DOHH2 (cell line): ENCODE data around the gene IPO13.

Experiments used
- H3F3A ChIP-seq: fragments of 200-600 bp; sonication (generic), shearing (Covaris generic); 2 replicates; pipeline ENCODE4 v1.6.0; 2016; ENCODE audit warnings: antibody characterized with exemption, mild to moderate bottlenecking; ENCODE audit not compliant: control insufficient read depth, insufficient read depth
- H3K27ac ChIP-seq: fragments of 200-600 bp; sonication (generic); 2 replicates; pipeline ENCODE4 v1.5.1; 2014; ENCODE audit warnings: low read depth, mild to moderate bottlenecking, low read length, moderate library complexity
- H3K27me3 ChIP-seq: fragments of 200-600 bp; sonication (generic); 2 replicates; pipeline ENCODE4 v1.6.1; 2014; ENCODE audit warnings: mild to moderate bottlenecking, low read length, mixed read lengths; ENCODE audit not compliant: control insufficient read depth
- H3K36me3 ChIP-seq: fragments of 200-600 bp; sonication (generic); 2 replicates; pipeline ENCODE4 v1.6.1; 2014; ENCODE audit warnings: mild to moderate bottlenecking, low read length, moderate library complexity, mixed read lengths; ENCODE audit not compliant: control insufficient read depth
- H3K4me1 ChIP-seq: fragments of 200-600 bp; sonication (generic); 2 replicates; pipeline ENCODE4 v1.6.1; 2014; ENCODE audit warnings: mild to moderate bottlenecking, low read length, mixed read lengths; ENCODE audit not compliant: control insufficient read depth
- H3K4me2 ChIP-seq: fragments of 200-600 bp; sonication (generic); 2 replicates; pipeline ENCODE4 v1.6.0; 2014; ENCODE audit warnings: mild to moderate bottlenecking, low read length, moderate library complexity
- H3K4me3 ChIP-seq: fragments of 200-600 bp; sonication (generic); 2 replicates; pipeline ENCODE4 v1.5.1; 2014; ENCODE audit warnings: mild to moderate bottlenecking, low read length, mixed read lengths
- H3K79me2 ChIP-seq: fragments of 200-600 bp; sonication (generic); 2 replicates; pipeline ENCODE4 v1.6.1; 2014; ENCODE audit warnings: mild to moderate bottlenecking, low read length, mixed read lengths; ENCODE audit not compliant: control insufficient read depth
- H3K9me2 ChIP-seq: fragments of 200-600 bp; sonication (generic); replicated peaks from 2 replicates; pipeline ENCODE4 v1.6.1; 2014; ENCODE audit warnings: mild to moderate bottlenecking, low read length, mixed read lengths; ENCODE audit not compliant: control insufficient read depth
- H3K9me3 ChIP-seq: fragments of 200-600 bp; sonication (generic); 2 replicates; pipeline ENCODE4 v1.6.1; 2014; ENCODE audit warnings: antibody characterized with exemption, low read length, mixed read lengths; ENCODE audit not compliant: control insufficient read depth, insufficient read depth
- H4K20me1 ChIP-seq: fragments of 200-600 bp; sonication (generic); 2 replicates; pipeline ENCODE4 v1.6.0; 2014; ENCODE audit warnings: low read depth, mild to moderate bottlenecking, antibody characterized with exemption, low read length, moderate library complexity; ENCODE audit not compliant: control insufficient read depth, insufficient read depth
- EZH2phosphoT487 ChIP-seq: fragments of 200-600 bp; sonication (generic); IDR thresholded peaks from 2 replicates; pipeline ENCODE4 v1.6.1; 2017; ENCODE audit warnings: borderline replicate concordance, mild to moderate bottlenecking, antibody characterized with exemption, low read length, moderate library complexity, mixed read lengths
- TF ChIP-seq, protein P1 (sequence below): fragments of 200-600 bp; sonication (generic); IDR thresholded peaks from one replicate; pipeline ENCODE4 v1.5.1; 2014; ENCODE audit warnings: antibody characterized with exemption, mild to moderate bottlenecking, low read depth, low read length; ENCODE audit not compliant: poor library complexity, severe bottlenecking

IPO13 gene

DNA sequence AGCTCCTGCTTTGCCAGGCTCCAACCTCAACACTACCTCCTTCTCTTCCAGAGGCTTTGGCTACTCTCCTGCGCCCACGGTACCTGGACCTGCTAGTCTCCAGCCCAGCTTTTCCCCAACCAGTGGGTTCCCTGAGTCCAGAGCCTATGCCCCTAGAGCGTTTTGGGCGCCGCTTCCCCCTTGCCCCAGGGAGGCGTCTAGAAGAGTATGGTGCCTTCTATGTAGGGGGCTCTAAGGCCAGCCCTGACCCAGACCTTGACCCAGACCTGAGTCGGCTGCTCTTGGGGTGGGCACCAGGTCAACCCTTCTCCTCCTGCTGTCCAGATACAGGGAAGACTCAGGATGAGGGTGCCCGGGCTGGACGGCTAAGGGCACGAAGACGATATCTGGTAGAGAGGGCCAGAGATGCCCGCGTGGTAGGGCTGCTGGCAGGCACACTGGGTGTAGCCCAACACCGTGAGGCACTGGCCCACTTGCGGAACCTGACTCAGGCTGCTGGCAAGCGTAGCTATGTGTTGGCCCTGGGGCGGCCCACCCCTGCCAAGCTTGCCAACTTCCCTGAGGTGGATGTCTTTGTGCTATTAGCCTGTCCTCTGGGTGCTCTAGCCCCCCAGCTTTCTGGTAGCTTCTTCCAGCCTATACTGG is 24.7 kb downstream of the IPO13 start:
- H3K4me3 ChIP-seq = peak overlapping the region; percentile 95
- peaks cover 38% of the 10 kb centered on the region for H3K79me2 ChIP-seq
- H3K27me3 ChIP-seq = no peaks in the 10 kb centered on the region
- TF ChIP-seq, protein P1, sequence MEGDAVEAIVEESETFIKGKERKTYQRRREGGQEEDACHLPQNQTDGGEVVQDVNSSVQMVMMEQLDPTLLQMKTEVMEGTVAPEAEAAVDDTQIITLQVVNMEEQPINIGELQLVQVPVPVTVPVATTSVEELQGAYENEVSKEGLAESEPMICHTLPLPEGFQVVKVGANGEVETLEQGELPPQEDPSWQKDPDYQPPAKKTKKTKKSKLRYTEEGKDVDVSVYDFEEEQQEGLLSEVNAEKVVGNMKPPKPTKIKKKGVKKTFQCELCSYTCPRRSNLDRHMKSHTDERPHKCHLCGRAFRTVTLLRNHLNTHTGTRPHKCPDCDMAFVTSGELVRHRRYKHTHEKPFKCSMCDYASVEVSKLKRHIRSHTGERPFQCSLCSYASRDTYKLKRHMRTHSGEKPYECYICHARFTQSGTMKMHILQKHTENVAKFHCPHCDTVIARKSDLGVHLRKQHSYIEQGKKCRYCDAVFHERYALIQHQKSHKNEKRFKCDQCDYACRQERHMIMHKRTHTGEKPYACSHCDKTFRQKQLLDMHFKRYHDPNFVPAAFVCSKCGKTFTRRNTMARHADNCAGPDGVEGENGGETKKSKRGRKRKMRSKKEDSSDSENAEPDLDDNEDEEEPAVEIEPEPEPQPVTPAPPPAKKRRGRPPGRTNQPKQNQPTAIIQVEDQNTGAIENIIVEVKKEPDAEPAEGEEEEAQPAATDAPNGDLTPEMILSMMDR = no peak
- TF ChIP-seq EZH2phosphoT487 = no peak
- H3K9me3 ChIP-seq = no peaks in the 10 kb centered on the region
- peaks cover 8% of the 10 kb centered on the region; the same call in 1 of the 2 replicates for H4K20me1 ChIP-seq
- H3K36me3 ChIP-seq = peaks cover 50% of the 10 kb centered on the region
- H3K4me1 ChIP-seq = peaks cover 33% of the 10 kb centered on the region
- peaks cover 12% of the 10 kb centered on the region; the same call in 1 of the 2 replicates for H3F3A ChIP-seq
- H3K4me2 ChIP-seq = peak overlapping the region; percentile 89
- H3K9me2 ChIP-seq = no peaks in the 10 kb centered on the region
- no peak overlapping the region for H3K27ac ChIP-seq

DNA sequence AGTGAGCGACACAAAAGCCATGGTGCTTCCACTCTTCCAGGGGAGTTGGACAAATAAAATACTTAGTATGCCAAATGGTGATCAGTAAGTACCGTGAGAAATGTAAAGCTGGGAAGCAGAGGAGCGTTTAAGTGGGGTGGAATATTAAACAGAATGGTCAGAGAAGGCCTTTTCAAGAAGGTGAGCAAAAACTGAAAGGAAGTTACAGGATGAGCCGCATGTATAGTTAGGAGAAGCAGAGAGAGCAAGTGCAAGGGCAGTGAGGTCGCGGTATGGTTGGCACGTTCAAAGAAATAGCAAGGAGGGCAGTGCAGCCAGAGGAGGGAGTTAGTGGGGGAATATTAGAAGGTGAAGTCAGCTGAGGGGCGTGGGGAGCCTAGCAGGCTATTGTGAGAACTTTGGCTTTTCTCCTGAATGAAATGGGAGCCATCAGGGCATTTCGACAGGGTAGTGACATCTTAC is 27.3 kb downstream of the IPO13 start:
- H3K27ac ChIP-seq = peak overlapping the region; percentile 65
- H3K4me2 ChIP-seq = peak overlapping the region; percentile 78
- H3K79me2 ChIP-seq = peaks cover 58% of the 10 kb centered on the region

DNA sequence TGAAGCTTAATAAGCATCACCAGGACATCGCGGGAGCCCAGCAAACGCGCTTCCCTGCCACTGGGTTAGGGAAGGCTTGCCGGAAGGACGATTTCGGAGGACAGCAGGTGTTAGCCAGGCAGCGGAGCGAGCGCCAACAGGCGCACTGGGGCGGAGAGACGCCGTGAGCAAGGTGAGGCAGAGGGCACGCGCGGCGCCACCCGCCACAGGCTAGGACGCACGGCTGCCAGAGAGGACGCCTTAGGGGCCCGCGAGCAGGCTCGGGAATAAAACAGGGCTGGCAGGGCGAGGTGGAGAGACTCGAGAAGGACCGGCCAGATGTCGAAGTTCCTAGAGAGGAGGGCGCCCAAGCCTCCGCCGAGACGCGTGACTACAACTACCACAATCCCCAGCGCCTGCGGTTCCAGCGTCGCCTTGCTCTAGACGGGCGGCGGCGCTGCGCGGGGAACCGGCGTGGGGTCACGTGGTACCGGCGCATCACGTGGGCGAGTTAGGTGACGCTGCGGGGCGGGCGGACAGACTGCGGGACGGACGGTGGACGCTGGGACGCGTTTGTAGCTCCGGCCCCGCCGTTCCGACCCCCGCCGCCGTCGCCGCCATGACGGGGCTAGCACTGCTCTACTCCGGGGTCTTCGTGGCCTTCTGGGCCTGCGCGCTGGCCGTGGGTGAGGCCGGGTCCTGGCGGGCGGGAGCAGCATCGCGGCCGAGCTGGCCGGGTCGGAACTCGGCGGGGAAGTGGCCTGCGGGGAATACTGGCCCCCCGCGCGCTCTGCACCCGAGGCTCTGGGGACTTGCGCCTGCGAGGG is 27.9 kb downstream of the IPO13 start, which contains the start of gene ATP6V0B:
Gene ATP6V0B, plus strand, starts transcription at position 518 of the 806 bp plus-strand sequence. Its CDS starts 81 bp downstream, at position 599.
- Histone ChIP-seq H3K9me2 (no peaks in the 10 kb centered on the region), H3F3A (peaks cover 20% of the 10 kb centered on the region), H3K4me1 (peaks cover 53% of the 10 kb centered on the region), H3K27ac (peak within 1 kb of the TSS; percentile 65), H3K27me3 (no peaks in the 10 kb centered on the region), H3K79me2 (peaks cover 62% of the 10 kb centered on the region), H3K4me2 (peak within 1 kb of the TSS; percentile 78), H3K4me3 (peak within 1 kb of the TSS; percentile 86), H3K36me3 (peaks cover 71% of the 10 kb centered on the region), H4K20me1 (peaks cover 10% of the 10 kb centered on the region; the same call in 1 of the 2 replicates), H3K9me3 (no peaks in the 10 kb centered on the region)
- TF ChIP-seq, protein P1 = peak; percentile 5
- no peak for TF ChIP-seq EZH2phosphoT487

More for the DNA sequence above, 27.3 kb downstream of the IPO13 start:
- H3K27me3 ChIP-seq = no peaks in the 10 kb centered on the region
- peak overlapping the region; percentile 86 for H3K4me3 ChIP-seq
- H3F3A ChIP-seq = peaks cover 20% of the 10 kb centered on the region
- peaks cover 71% of the 10 kb centered on the region for H3K36me3 ChIP-seq
- TF ChIP-seq, protein P1 = no peak
- no peak for TF ChIP-seq EZH2phosphoT487
- no peaks in the 10 kb centered on the region for H3K9me2 ChIP-seq
- peaks cover 10% of the 10 kb centered on the region; the same call in 1 of the 2 replicates for H4K20me1 ChIP-seq
- no peaks in the 10 kb centered on the region for H3K9me3 ChIP-seq
- H3K4me1 ChIP-seq = peaks cover 57% of the 10 kb centered on the region
